K562 (cell line): ENCODE results near the gene TIMM17B. TPM values are rescaled to one million over a fixed set of nuclear protein-coding genes. Genes with fewer than 3 reads are reported as not detected.

Source experiments
- BMI1 ChIP-seq: fragments of 150-350 bp; IDR thresholded peaks from 2 replicates; pipeline ENCODE4 v1.6.1; 2014; ENCODE audit warnings: low read length
- CXXC5 ChIP-seq: fragments of 250-450 bp; sonication (Bioruptor Pico); IDR thresholded peaks from 2 replicates; pipeline ENCODE4 v1.8.0; 2022; ENCODE audit warnings: inconsistent platforms, mild to moderate bottlenecking, moderate library complexity
- DNMT1 ChIP-seq: fragments of 450-650 bp; IDR thresholded peaks from 2 replicates; pipeline ENCODE4 v1.6.1; 2016; ENCODE audit warnings: antibody characterized with exemption, mild to moderate bottlenecking
- ESRRB ChIP-seq: fragments of 250-450 bp; sonication (Bioruptor Pico); IDR thresholded peaks from 2 replicates; pipeline ENCODE4 v1.5.0; 2020; ENCODE audit warnings: mild to moderate bottlenecking, moderate library complexity, borderline replicate concordance
- GATAD2A ChIP-seq: fragments of 450-650 bp; IDR thresholded peaks from 2 replicates; pipeline ENCODE4 v1.6.1; 2017
- MAZ ChIP-seq, 2 experiments: fragments of 450-650 bp in 1 of 2; sonication (generic) in 1 of 2; formaldehyde crosslinking; IDR thresholded peaks in 1 of 2; conservative IDR thresholded peaks in 1 of 2; 2 replicates each; pipeline versions ENCODE4 v1.4.0 to v1.5.0; 2020; ENCODE audit warnings: mild to moderate bottlenecking in 1 of 2, missing genetic modification reagents in 1 of 2
- MTA3 ChIP-seq: fragments of 450-650 bp; formaldehyde crosslinking; IDR thresholded peaks from 2 replicates; pipeline ENCODE4 v1.6.1; 2017; ENCODE audit warnings: mild to moderate bottlenecking, borderline replicate concordance
- OTX1 ChIP-seq: fragments of 450-650 bp; formaldehyde crosslinking; IDR thresholded peaks from 2 replicates; pipeline ENCODE4 v1.4.0; 2022; ENCODE audit warnings: mild to moderate bottlenecking
- SMAD1 ChIP-seq: fragments of 150-350 bp; IDR thresholded peaks from 2 replicates; pipeline ENCODE4 v1.6.1; 2014; ENCODE audit warnings: low read length, low read depth; ENCODE audit not compliant: partially characterized antibody
- SP2 ChIP-seq: IDR thresholded peaks from 2 replicates; pipeline ENCODE4 v1.6.1; 2011; ENCODE audit warnings: mild to moderate bottlenecking, low read depth, low read length, moderate library complexity; ENCODE audit not compliant: poor library complexity, severe bottlenecking; ENCODE audit errors: extremely low read depth
- TCF7 ChIP-seq: sonication (generic); IDR thresholded peaks from 2 replicates; pipeline ENCODE4 v1.6.1; 2016; ENCODE audit warnings: antibody characterized with exemption, borderline replicate concordance
- ZKSCAN8 ChIP-seq: fragments of 200-800 bp; sonication (Bioruptor generic); IDR thresholded peaks from 2 replicates; pipeline ENCODE4 v1.6.1; 2016; ENCODE audit warnings: missing genetic modification characterization, missing compliant biosample characterization
- ZNF24 ChIP-seq: fragments of 450-650 bp; IDR thresholded peaks from 2 replicates; pipeline ENCODE4 v1.6.1; 2016
- ZNF778 ChIP-seq: fragments of 450-650 bp; formaldehyde crosslinking; IDR thresholded peaks from 2 replicates; pipeline ENCODE4 v1.4.0; 2020; ENCODE audit warnings: mild to moderate bottlenecking, moderate library complexity
- polyA plus RNA-seq, 8 experiments: library from polyadenylated mRNA; depleted of rRNA in 4 of 8; stranded (reverse) in 5 of 8; unstranded in 3 of 8; fragments of >200 nt; fragmentation: Nextera tagmentation in 2 of 8; fragmentation: Illumina TruSeq in 1 of 8; extraction: Ambion mirVana in 2 of 8; extraction: Trizol in 1 of 8; gene quantifications; 2 replicates each; pipeline versions ENCODE4 v1.2.1 to v1.2.3, GENCODE V29; 2011 to 2014; ENCODE audit warnings: inconsistent platforms in 1 of 8, missing spikeins in 1 of 8
- total RNA-seq, 7 experiments: library from RNA; depleted of rRNA in 6 of 7; stranded (reverse); fragments of >200 nt in 6 of 7; fragmentation: Illumina TruSeq in 2 of 7; extraction: Trizol in 2 of 7; gene quantifications; 2 replicates each; pipeline versions ENCODE4 v1.2.1 to v1.2.3, GENCODE V29; 2011 to 2021; ENCODE audit warnings: low replicate concordance in 1 of 7
- TF ChIP-seq, protein P1 (sequence below): fragments of 450-650 bp; formaldehyde crosslinking; conservative IDR thresholded peaks from 2 replicates; pipeline ENCODE4 v1.4.0; 2022; ENCODE audit warnings: mild to moderate bottlenecking, missing genetic modification characterization
- TF ChIP-seq, protein P2 (sequence below): fragments of 450-650 bp; IDR thresholded peaks from one replicate; pipeline ENCODE4 v1.6.1; 2018; ENCODE audit warnings: mild to moderate bottlenecking, moderate library complexity; ENCODE audit not compliant: partially characterized antibody
- TF ChIP-seq, protein P3 (sequence below): sonication (generic); formaldehyde crosslinking; IDR thresholded peaks from 2 replicates; pipeline ENCODE4 v1.8.0; 2023; ENCODE audit warnings: mild to moderate bottlenecking, missing genetic modification reagents
- TF ChIP-seq, protein P4 (sequence below): IDR thresholded peaks from 2 replicates; pipeline ENCODE4 v1.6.1; 2011; ENCODE audit not compliant: insufficient read length; ENCODE audit errors: extremely low read depth
- TF ChIP-seq, protein P5 (sequence below), 2 experiments: fragments of 450-650 bp; IDR thresholded peaks; 2 replicates each; pipeline ENCODE4 v1.6.1; 2016

Gene TIMM17B
- total and polyA plus RNA-seq, 9 of the 15 experiments (the other 6 are each of a cell fraction or from before 2014, with no cell fraction given): 9.9 to 184 (median 115) TPM

DNA sequence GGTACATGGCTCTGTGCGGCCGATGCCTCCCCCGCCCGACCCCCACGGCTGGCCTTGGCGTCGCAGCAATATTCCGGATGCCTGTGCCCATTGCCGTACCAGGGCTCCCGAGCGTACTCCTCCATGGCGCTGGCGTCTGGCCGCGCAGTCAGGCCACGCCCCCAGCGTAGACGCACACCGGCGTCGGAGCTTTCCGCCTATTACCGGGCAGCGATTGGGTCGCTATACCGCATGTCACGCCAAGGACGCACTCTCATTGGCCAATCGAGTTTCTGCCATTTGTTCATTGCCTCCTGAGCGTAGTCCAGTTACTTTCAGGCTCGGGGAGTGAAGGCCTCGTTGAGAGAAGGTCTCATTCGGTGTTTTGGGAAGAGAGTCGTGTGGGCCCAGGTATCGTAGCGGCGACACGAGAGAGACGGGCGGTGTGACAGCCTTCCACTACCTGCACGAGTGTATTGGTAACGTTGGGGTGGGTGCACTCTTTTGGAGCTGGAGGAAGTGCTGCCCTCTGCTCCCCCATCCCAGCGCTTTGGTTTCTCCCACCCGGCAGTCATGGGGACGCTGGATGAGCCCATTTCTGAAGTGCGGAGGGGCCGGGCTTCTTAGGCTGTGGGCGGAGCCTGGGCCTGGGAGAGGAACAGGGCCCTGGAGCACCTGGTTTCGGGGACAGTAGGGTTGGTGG, at the start of gene TIMM17B, which contains the start of gene PQBP1 (continued):
- TF ChIP-seq, protein P1, sequence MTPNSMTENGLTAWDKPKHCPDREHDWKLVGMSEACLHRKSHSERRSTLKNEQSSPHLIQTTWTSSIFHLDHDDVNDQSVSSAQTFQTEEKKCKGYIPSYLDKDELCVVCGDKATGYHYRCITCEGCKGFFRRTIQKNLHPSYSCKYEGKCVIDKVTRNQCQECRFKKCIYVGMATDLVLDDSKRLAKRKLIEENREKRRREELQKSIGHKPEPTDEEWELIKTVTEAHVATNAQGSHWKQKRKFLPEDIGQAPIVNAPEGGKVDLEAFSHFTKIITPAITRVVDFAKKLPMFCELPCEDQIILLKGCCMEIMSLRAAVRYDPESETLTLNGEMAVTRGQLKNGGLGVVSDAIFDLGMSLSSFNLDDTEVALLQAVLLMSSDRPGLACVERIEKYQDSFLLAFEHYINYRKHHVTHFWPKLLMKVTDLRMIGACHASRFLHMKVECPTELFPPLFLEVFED: peak; percentile 66; the same call in 1 of the 2 replicates
- TF ChIP-seq MAZ (CRISPR knock-in tag; conservative IDR thresholded peaks at IDR 0.05 in 1 of 2, IDR thresholded peaks at IDR 0.05 in 1 of 2) (peak; percentile 4 to 27; a peak in 1 of 4 replicates), ZNF24 (no peak), SP2 (peak; percentile 36), TCF7 (no peak), ZNF778 (CRISPR knock-in tag) (no peak), MTA3 (peak; percentile 28; the same call in 1 of the 2 replicates), SMAD1 (peak; percentile 25), ESRRB (CRISPR knock-in tag) (no peak), ZKSCAN8 (CRISPR knock-in tag) (no peak), GATAD2A (no peak), OTX1 (no peak), BMI1 (0 out of 2 replicates have a peak, but pooled peaks have one; percentile 10), CXXC5 (CRISPR knock-in tag) (peak; percentile 87), DNMT1 (no peak)
- TF ChIP-seq, protein P2, sequence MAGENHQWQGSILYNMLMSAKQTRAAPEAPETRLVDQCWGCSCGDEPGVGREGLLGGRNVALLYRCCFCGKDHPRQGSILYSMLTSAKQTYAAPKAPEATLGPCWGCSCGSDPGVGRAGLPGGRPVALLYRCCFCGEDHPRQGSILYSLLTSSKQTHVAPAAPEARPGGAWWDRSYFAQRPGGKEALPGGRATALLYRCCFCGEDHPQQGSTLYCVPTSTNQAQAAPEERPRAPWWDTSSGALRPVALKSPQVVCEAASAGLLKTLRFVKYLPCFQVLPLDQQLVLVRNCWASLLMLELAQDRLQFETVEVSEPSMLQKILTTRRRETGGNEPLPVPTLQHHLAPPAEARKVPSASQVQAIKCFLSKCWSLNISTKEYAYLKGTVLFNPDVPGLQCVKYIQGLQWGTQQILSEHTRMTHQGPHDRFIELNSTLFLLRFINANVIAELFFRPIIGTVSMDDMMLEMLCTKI: no peak
- TF ChIP-seq, protein P3, sequence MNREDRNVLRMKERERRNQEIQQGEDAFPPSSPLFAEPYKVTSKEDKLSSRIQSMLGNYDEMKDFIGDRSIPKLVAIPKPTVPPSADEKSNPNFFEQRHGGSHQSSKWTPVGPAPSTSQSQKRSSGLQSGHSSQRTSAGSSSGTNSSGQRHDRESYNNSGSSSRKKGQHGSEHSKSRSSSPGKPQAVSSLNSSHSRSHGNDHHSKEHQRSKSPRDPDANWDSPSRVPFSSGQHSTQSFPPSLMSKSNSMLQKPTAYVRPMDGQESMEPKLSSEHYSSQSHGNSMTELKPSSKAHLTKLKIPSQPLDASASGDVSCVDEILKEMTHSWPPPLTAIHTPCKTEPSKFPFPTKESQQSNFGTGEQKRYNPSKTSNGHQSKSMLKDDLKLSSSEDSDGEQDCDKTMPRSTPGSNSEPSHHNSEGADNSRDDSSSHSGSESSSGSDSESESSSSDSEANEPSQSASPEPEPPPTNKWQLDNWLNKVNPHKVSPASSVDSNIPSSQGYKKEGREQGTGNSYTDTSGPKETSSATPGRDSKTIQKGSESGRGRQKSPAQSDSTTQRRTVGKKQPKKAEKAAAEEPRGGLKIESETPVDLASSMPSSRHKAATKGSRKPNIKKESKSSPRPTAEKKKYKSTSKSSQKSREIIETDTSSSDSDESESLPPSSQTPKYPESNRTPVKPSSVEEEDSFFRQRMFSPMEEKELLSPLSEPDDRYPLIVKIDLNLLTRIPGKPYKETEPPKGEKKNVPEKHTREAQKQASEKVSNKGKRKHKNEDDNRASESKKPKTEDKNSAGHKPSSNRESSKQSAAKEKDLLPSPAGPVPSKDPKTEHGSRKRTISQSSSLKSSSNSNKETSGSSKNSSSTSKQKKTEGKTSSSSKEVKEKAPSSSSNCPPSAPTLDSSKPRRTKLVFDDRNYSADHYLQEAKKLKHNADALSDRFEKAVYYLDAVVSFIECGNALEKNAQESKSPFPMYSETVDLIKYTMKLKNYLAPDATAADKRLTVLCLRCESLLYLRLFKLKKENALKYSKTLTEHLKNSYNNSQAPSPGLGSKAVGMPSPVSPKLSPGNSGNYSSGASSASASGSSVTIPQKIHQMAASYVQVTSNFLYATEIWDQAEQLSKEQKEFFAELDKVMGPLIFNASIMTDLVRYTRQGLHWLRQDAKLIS: peak; percentile 40; the same call in 1 of the 2 replicates
- TF ChIP-seq, protein P4, sequence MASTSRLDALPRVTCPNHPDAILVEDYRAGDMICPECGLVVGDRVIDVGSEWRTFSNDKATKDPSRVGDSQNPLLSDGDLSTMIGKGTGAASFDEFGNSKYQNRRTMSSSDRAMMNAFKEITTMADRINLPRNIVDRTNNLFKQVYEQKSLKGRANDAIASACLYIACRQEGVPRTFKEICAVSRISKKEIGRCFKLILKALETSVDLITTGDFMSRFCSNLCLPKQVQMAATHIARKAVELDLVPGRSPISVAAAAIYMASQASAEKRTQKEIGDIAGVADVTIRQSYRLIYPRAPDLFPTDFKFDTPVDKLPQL: no peak
- TF ChIP-seq, protein P5, sequence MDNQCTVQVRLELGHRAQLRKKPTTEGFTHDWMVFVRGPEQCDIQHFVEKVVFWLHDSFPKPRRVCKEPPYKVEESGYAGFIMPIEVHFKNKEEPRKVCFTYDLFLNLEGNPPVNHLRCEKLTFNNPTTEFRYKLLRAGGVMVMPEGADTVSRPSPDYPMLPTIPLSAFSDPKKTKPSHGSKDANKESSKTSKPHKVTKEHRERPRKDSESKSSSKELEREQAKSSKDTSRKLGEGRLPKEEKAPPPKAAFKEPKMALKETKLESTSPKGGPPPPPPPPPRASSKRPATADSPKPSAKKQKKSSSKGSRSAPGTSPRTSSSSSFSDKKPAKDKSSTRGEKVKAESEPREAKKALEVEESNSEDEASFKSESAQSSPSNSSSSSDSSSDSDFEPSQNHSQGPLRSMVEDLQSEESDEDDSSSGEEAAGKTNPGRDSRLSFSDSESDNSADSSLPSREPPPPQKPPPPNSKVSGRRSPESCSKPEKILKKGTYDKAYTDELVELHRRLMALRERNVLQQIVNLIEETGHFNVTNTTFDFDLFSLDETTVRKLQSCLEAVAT (IDR thresholded peaks at IDR 0.05): peak in 1 of 2 experiments; percentile 65; a peak in 1 of 4 replicates
